ENCODE measurements around the gene LCN6. TPM values are rescaled to one million over a fixed set of nuclear protein-coding genes. Genes with fewer than 3 reads are reported as not detected.

LCN6 gene
- total and polyA plus RNA-seq, 9 of the 15 experiments (the other 6 are each of a cell fraction or from before 2014, with no cell fraction given): 0.10 to 0.45 (median 0.37) TPM; not detected in 5

DNA sequence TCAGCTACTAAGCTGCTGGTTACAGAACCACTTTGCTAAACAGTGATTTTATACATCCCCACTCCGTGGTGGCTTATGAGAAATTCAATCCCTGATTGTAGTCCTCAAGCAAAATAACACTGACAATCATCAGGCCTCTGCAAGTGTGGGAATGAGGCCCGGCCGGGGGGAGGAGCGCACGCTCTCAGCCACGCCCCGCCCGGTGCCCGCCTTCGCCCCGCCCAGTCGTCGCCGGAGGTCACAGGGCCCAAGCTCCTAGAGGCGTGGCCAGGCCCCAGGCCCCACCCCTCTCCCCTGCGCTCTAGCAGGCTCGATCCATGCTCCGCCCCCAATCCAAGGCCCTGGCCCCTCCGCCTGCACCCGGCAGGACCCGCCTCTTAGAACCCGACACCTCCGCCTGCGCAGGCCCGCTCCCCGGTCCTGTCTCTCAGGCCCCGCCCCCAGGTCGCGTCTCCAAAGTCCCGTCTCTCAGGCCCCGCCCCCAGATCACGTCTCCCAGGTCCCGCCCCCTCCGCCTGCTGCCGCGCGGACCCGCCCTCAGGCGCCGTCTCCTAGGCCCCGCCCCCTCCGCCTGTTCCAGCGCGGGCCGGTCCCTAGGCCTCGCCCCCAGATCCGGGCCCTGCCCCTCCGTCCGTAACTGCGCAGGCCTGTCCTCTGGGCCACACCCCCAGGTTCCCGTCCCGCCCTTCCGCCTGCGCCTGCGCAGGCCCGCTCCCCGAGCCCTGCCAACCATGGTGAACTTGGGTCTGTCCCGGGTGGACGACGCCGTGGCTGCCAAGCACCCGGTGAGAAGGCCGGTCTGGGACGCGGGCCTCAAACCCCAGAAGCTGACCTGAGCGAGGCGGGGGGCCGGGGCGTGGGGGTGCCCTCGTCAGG, 42.6 kb upstream of the LCN6 start, which contains the start of gene TMEM141 (continued):
- TF ChIP-seq, protein P1, sequence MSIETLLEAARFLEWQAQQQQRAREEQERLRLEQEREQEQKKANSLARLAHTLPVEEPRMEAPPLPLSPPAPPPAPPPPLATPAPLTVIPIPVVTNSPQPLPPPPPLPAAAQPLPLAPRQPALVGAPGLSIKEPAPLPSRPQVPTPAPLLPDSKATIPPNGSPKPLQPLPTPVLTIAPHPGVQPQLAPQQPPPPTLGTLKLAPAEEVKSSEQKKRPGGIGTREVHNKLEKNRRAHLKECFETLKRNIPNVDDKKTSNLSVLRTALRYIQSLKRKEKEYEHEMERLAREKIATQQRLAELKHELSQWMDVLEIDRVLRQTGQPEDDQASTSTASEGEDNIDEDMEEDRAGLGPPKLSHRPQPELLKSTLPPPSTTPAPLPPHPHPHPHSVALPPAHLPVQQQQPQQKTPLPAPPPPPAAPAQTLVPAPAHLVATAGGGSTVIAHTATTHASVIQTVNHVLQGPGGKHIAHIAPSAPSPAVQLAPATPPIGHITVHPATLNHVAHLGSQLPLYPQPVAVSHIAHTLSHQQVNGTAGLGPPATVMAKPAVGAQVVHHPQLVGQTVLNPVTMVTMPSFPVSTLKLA (conservative IDR thresholded peaks at IDR 0.05): peak in 1 of 2 experiments; percentile 37; a peak in 2 of 4 replicates
- TF ChIP-seq CBX2 (IDR thresholded peaks at IDR 0.05; ENCODE audit: insufficient read depth, low read length, poor library complexity, severe bottlenecking) (no peak), ELF2 (CRISPR knock-in tag; IDR thresholded peaks at IDR 0.05) (no peak; the same call in 1 of the 2 replicates), MEIS2 (IDR thresholded peaks at IDR 0.05; ENCODE audit: partially characterized antibody) (peak; percentile 96), CREBBP (IDR thresholded peaks at IDR 0.05; ENCODE audit: low read depth, low read length) (no peak), EHMT2 (IDR thresholded peaks at IDR 0.05) (no peak), NFRKB (IDR thresholded peaks at IDR 0.05; ENCODE audit: low read depth) (no peak), TEAD2 (tag; IDR thresholded peaks at IDR 0.05) (no peak), FOXJ3 (CRISPR knock-in tag; IDR thresholded peaks at IDR 0.05) (no peak), MAZ (CRISPR knock-in tag; conservative IDR thresholded peaks at IDR 0.05 in 1 of 2, IDR thresholded peaks at IDR 0.05 in 1 of 2) (peak in 1 of 2 experiments; percentile 89; a peak in 2 of 4 replicates)
- TF ChIP-seq, protein P2, sequence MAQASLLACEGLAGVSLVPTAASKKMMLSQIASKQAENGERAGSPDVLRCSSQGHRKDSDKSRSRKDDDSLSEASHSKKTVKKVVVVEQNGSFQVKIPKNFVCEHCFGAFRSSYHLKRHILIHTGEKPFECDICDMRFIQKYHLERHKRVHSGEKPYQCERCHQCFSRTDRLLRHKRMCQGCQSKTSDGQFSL (CRISPR knock-in tag; IDR thresholded peaks at IDR 0.05): no peak
- TF ChIP-seq, protein P2 (tag; IDR thresholded peaks at IDR 0.05): no peak
- TF ChIP-seq, protein P3, sequence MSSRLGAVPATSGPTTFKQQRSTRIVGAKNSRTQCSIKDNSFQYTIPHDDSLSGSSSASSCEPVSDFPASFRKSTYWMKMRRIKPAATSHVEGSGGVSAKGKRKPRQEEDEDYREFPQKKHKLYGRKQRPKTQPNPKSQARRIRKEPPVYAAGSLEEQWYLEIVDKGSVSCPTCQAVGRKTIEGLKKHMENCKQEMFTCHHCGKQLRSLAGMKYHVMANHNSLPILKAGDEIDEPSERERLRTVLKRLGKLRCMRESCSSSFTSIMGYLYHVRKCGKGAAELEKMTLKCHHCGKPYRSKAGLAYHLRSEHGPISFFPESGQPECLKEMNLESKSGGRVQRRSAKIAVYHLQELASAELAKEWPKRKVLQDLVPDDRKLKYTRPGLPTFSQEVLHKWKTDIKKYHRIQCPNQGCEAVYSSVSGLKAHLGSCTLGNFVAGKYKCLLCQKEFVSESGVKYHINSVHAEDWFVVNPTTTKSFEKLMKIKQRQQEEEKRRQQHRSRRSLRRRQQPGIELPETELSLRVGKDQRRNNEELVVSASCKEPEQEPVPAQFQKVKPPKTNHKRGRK (tag; IDR thresholded peaks at IDR 0.05): no peak
- TF ChIP-seq, protein P4, sequence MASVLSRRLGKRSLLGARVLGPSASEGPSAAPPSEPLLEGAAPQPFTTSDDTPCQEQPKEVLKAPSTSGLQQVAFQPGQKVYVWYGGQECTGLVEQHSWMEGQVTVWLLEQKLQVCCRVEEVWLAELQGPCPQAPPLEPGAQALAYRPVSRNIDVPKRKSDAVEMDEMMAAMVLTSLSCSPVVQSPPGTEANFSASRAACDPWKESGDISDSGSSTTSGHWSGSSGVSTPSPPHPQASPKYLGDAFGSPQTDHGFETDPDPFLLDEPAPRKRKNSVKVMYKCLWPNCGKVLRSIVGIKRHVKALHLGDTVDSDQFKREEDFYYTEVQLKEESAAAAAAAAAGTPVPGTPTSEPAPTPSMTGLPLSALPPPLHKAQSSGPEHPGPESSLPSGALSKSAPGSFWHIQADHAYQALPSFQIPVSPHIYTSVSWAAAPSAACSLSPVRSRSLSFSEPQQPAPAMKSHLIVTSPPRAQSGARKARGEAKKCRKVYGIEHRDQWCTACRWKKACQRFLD (CRISPR knock-in tag; IDR thresholded peaks at IDR 0.05): no peak

All from K562 (cell line).